DOHH2 (cell line): ENCODE results near the gene BICC1.

Experiments
- H3F3A ChIP-seq: fragments of 200-600 bp; sonication (generic), shearing (Covaris generic); 2 replicates; pipeline ENCODE4 v1.6.0; 2016; ENCODE audit warnings: antibody characterized with exemption, mild to moderate bottlenecking; ENCODE audit not compliant: control insufficient read depth, insufficient read depth
- H3K27ac ChIP-seq: fragments of 200-600 bp; sonication (generic); 2 replicates; pipeline ENCODE4 v1.5.1; 2014; ENCODE audit warnings: low read depth, mild to moderate bottlenecking, low read length, moderate library complexity
- H3K27me3 ChIP-seq: fragments of 200-600 bp; sonication (generic); 2 replicates; pipeline ENCODE4 v1.6.1; 2014; ENCODE audit warnings: mild to moderate bottlenecking, low read length, mixed read lengths; ENCODE audit not compliant: control insufficient read depth
- H3K36me3 ChIP-seq: fragments of 200-600 bp; sonication (generic); 2 replicates; pipeline ENCODE4 v1.6.1; 2014; ENCODE audit warnings: mild to moderate bottlenecking, low read length, moderate library complexity, mixed read lengths; ENCODE audit not compliant: control insufficient read depth
- H3K4me1 ChIP-seq: fragments of 200-600 bp; sonication (generic); 2 replicates; pipeline ENCODE4 v1.6.1; 2014; ENCODE audit warnings: mild to moderate bottlenecking, low read length, mixed read lengths; ENCODE audit not compliant: control insufficient read depth
- H3K4me2 ChIP-seq: fragments of 200-600 bp; sonication (generic); 2 replicates; pipeline ENCODE4 v1.6.0; 2014; ENCODE audit warnings: mild to moderate bottlenecking, low read length, moderate library complexity
- H3K4me3 ChIP-seq: fragments of 200-600 bp; sonication (generic); 2 replicates; pipeline ENCODE4 v1.5.1; 2014; ENCODE audit warnings: mild to moderate bottlenecking, low read length, mixed read lengths
- H3K79me2 ChIP-seq: fragments of 200-600 bp; sonication (generic); 2 replicates; pipeline ENCODE4 v1.6.1; 2014; ENCODE audit warnings: mild to moderate bottlenecking, low read length, mixed read lengths; ENCODE audit not compliant: control insufficient read depth
- H3K9me2 ChIP-seq: fragments of 200-600 bp; sonication (generic); replicated peaks from 2 replicates; pipeline ENCODE4 v1.6.1; 2014; ENCODE audit warnings: mild to moderate bottlenecking, low read length, mixed read lengths; ENCODE audit not compliant: control insufficient read depth
- H3K9me3 ChIP-seq: fragments of 200-600 bp; sonication (generic); 2 replicates; pipeline ENCODE4 v1.6.1; 2014; ENCODE audit warnings: antibody characterized with exemption, low read length, mixed read lengths; ENCODE audit not compliant: control insufficient read depth, insufficient read depth
- H4K20me1 ChIP-seq: fragments of 200-600 bp; sonication (generic); 2 replicates; pipeline ENCODE4 v1.6.0; 2014; ENCODE audit warnings: low read depth, mild to moderate bottlenecking, antibody characterized with exemption, low read length, moderate library complexity; ENCODE audit not compliant: control insufficient read depth, insufficient read depth
- CTCF ChIP-seq: fragments of 200-600 bp; sonication (generic); IDR thresholded peaks from one replicate; pipeline ENCODE4 v1.5.1; 2014; ENCODE audit warnings: antibody characterized with exemption, mild to moderate bottlenecking, low read depth, low read length; ENCODE audit not compliant: poor library complexity, severe bottlenecking
- EZH2phosphoT487 ChIP-seq: fragments of 200-600 bp; sonication (generic); IDR thresholded peaks from 2 replicates; pipeline ENCODE4 v1.6.1; 2017; ENCODE audit warnings: borderline replicate concordance, mild to moderate bottlenecking, antibody characterized with exemption, low read length, moderate library complexity, mixed read lengths

Gene BICC1

GRCh38 chr10:58585435-58585834 lies 72.8 kb downstream of the BICC1 start:
- no peaks in the 10 kb centered on the region for H3K27me3 ChIP-seq
- H3K79me2 ChIP-seq, result no peaks in the 10 kb centered on the region
- H3F3A ChIP-seq, result no peaks in the 10 kb centered on the region
- H3K36me3 ChIP-seq, result no peaks in the 10 kb centered on the region
- H4K20me1 ChIP-seq, result no peaks in the 10 kb centered on the region
- H3K9me3 ChIP-seq, result no peaks in the 10 kb centered on the region
- no peak overlapping the region for H3K4me2 ChIP-seq
- no peak overlapping the region for H3K27ac ChIP-seq
- H3K4me3 ChIP-seq, result no peak overlapping the region
- no peaks in the 10 kb centered on the region for H3K9me2 ChIP-seq
- TF ChIP-seq EZH2phosphoT487 (no peak), CTCF (no peak)
- no peaks in the 10 kb centered on the region for H3K4me1 ChIP-seq

DNA sequence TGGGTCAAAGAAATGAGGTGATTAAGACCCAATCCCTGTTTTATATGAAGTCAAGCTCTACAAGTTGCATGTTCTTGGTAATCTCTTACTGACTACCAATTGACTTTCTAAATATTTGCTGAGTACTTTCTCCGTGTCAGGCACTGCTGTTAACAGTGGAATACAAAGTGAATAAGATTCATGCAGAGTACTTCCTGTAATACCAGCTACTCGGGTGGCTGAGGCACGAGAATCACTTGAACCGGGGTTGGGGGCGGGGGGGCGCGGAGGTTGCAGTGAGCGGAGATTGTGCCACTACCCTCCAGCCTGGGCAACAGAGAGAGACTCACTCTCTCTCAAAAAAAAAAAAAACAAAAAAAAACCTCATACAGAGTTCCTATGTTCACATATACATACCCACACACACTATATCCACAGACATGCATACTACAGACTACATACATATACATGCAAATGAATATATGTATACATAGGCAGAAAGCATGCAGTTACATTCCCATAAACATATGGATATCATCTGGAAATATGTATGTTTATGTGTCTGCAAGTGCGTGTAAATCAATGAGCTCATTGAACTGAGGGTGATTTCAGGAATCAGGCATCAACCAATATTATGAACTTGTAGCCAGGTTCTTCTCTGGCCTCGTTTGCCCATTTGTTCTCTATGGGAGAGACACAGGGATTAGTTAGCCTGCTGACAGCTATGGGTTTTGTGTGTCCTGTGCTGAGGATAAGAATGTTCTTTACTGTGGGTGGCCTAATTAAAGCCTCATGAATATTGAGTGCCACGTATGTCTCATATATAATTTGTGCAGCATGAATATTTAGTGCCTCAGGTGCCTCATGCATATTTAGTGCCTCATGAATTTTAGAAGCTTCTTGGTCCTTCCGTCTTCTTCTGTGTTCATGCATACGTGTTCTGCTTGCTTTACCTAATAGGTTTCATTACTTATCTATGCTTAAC lies 73.9 kb downstream of the BICC1 start:
- no peaks in the 10 kb centered on the region for H3K9me2 ChIP-seq
- TF ChIP-seq EZH2phosphoT487 (no peak), CTCF (no peak)
- no peaks in the 10 kb centered on the region for H3K36me3 ChIP-seq
- no peaks in the 10 kb centered on the region for H3K9me3 ChIP-seq
- no peaks in the 10 kb centered on the region for H3F3A ChIP-seq
- H3K4me1 ChIP-seq, result no peaks in the 10 kb centered on the region
- H3K4me2 ChIP-seq, result no peak overlapping the region
- no peaks in the 10 kb centered on the region for H4K20me1 ChIP-seq
- H3K4me3 ChIP-seq, result no peak overlapping the region
- no peak overlapping the region for H3K27ac ChIP-seq
- H3K27me3 ChIP-seq, result no peaks in the 10 kb centered on the region
- H3K79me2 ChIP-seq, result no peaks in the 10 kb centered on the region

DNA sequence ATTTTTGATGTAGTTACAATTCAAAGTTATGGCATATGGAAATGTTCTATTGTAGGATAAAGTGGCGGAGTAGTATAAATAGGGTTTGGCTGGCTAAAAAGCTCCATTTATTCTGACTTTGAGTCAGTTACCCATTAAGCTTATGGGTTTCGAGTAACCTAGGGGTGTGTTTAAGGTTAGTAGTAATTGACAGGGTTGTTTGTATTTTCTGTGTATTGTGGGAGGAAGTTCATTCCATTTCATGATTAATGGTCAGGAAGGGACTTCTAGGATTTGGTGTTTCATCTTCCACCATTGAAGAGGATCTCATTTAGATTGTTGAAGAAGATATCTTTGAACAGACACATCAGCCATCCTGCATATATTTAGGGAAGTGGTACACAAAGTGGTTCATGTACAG lies 75.0 kb downstream of the BICC1 start:
- Histone ChIP-seq H4K20me1 (no peaks in the 10 kb centered on the region), H3K27ac (no peak overlapping the region), H3K36me3 (no peaks in the 10 kb centered on the region), H3K9me2 (no peaks in the 10 kb centered on the region), H3K4me3 (no peak overlapping the region), H3K9me3 (no peaks in the 10 kb centered on the region), H3K4me1 (no peaks in the 10 kb centered on the region), H3K27me3 (no peaks in the 10 kb centered on the region), H3K4me2 (no peak overlapping the region), H3K79me2 (no peaks in the 10 kb centered on the region), H3F3A (no peaks in the 10 kb centered on the region)
- no peak for TF ChIP-seq CTCF
- TF ChIP-seq EZH2phosphoT487, result no peak
